SW 1271 (cell line): Measurements from ENCODE around the gene PIAS1.
A peak's percentile ranks its signal among the peaks of the same experiment; 100 is the strongest.
"Not testable (repeated sequence)": the region's sequence is repeated elsewhere in the genome, so short reads cannot be mapped to it uniquely, and the experiment has no call there.

Source experiments
- DNase-seq, 2 experiments: peaks; one replicate each; lab custom pipeline; 2025; lab: John Stamatoyannopoulos, UW

Gene PIAS1

GRCh38 chr15:68114840-68115239, 60.7 kb downstream of the PIAS1 start:
- DNase-seq = no peak

- DNase-seq = no peak
These were observed 70.6 kb downstream of the PIAS1 start for GRCh38 chr15:68124700-68125099.

GRCh38 chr15:68126396-68126795, 72.3 kb downstream of the PIAS1 start:
- DNase-seq = no peak

- DNase-seq = no peak
These were observed 75.0 kb downstream of the PIAS1 start for GRCh38 chr15:68129072-68129471.

DNA sequence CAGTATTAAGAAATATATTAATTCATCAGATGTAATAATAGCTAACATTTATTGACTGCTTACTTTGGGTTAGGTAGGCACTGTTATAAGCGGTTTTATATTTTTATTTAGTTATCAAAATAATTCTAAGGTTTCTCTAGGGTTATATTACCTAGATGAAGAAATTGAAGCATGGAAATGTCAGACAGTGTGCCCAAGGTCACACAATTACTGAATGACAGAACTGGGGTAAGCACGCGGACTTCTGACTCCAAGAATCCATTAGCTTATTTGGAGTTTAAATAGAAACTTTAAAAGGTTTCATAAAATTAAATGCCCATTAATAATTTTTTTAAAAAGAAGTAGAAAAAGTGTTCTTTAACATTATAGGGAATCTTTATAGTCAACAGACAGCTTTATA, 76.7 kb downstream of the PIAS1 start:
- DNase-seq = no peak

GRCh38 chr15:68137096-68137495, 83.0 kb downstream of the PIAS1 start:
- no peak for DNase-seq

- DNase-seq = no peak
These were observed 89.0 kb downstream of the PIAS1 start for GRCh38 chr15:68143129-68143528.

GRCh38 chr15:68143785-68144184, 89.7 kb downstream of the PIAS1 start:
- no peak for DNase-seq

DNA sequence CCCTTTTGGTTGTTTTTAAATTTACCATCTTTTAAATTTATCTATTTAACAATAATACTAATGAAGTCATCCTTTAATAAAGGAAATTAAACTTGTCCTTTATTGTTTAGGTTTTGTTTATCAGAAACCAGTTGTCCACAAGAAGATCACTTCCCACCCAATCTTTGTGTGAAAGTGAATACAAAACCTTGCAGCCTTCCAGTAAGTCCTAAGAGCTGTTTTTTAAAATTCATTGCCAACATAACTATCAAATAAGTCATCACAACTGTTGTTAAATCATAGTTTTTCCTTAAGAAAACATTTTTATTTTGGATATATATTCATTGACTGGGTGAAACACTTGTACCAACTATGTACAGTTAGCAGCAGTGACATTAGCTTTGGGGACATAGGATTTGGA, 91.6 kb downstream of the PIAS1 start:
- DNase-seq = no peak

DNA sequence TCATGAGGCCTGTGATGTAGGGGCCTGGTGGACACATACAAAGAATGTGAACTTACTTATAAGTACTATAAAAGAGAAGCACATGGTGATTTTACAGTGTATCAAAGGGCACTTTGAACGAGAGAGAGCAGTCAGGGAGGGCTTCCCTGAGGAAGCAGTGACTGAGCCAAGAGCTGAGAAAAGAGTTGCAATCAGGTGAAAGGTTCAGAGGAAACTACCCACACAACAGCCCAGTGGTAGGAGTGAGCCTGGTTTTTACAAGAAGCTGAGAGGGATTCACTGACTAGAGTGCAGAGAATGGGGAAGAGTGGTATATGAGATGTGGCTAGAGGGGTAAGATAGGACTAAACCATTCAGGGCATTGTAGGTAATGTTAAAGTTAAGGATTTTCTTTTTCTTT, 93.9 kb downstream of the PIAS1 start:
- no peak for DNase-seq

DNA sequence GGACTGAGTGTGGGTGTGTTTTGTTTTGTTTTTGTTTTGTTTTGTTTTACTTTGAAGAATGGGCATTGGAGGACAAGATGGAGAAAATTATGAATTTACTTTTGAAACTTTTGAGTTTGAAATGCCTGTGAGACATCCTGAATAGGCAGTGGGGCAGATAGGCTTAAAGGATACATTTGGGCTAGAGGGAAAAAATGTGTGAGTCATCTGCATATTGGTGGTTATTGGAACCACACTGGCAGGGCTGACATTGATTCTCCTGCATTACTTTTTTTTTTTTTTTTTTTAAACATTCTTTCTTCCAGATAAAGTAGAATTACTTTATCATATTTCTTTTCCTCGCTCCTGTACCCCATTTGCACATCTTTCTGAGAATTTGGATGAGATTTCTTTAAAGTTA, 94.9 kb downstream of the PIAS1 start:
- no peak for DNase-seq

DNA sequence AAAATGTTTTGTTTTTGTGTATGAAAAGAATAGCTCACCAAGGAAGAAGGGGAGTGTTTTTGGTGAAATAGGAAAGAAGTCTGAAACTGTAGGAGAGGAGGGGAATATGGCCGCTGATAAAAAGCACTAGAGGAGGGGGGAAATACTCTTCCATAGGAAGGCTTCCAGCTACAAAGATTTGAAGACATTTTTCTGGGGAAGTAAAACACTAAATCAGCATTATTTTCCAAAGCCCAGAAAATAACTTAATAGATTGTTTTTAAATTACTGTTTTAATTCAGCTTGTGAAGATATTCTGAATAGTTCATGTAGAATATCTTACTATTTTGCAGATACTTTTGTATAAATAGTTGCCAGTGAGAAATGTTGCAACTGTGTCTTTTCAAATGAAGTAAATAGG, 96.1 kb downstream of the PIAS1 start:
- no peak for DNase-seq

DNA sequence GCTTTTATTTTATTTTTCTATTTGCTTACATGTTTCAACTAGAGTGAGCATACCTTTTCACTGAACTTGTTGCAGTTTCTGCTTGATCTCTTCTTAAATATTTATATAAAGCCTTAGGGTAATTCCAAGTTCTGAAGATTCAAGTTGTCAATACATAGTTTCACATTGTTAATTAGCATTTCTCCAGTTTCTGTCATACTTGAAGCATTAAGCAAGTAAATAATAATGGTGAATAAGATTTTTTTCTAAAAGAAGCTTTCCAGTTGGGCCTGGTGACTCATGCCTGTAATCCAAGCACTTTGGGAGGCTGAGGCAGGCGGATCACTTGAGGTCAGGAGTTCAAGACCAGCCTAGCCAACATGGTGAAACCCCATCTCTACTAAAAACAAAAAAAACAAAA, 97.2 kb downstream of the PIAS1 start:
- DNase-seq = no peak

GRCh38 chr15:68152342-68152741, 98.2 kb downstream of the PIAS1 start:
- DNase-seq = no peak

DNA sequence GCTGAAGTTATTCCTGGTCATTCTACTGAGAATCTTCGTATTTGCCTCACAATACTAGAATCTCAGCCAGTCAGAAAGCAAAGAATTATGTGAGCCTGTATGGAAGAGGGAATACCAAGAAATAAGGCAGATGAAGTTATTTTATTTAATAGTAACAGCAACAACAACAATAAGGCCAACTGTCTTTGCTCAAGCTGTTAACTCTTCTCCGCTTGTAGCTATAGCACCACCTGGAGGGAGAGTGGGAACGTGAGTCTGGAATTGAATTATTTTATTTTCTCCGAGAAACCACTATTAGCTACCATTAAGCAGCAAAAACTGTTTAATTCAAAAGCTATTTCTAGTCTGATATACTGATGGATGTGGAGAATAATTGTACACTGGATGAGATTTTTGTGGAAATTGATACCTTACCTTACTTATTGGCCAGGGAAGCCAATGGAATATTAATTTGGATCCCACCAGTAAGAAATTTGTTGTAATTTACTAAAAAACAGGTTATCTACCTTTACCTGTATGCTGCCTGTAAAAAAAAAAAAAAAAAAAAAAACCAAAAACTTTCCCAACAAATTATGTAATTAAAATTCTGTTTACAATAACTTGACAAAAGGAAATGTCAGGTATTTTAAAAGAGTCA, 100.9 kb downstream of the PIAS1 start:
- peak in 1 of 2 experiments; percentile 46 for DNase-seq

DNA sequence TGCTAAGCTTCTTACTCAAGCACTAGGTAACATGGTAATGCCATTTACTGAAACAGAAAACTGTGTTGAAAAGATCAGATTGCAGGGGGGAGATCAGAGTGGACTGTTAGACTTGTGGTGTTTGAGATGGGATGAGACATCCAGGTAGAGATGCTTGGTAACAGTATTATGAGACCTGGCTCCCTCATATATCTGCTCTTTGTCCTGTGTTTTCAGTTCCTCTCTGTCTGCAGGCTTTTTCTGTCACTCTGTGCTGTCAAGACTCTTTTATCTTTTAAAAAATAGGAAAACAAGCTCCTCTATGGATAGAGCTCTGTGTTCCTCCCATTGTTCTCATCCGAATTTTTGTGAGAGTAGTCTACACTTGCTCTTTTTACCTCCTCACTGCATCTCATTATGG, 103.0 kb downstream of the PIAS1 start:
- DNase-seq = no peak

DNA sequence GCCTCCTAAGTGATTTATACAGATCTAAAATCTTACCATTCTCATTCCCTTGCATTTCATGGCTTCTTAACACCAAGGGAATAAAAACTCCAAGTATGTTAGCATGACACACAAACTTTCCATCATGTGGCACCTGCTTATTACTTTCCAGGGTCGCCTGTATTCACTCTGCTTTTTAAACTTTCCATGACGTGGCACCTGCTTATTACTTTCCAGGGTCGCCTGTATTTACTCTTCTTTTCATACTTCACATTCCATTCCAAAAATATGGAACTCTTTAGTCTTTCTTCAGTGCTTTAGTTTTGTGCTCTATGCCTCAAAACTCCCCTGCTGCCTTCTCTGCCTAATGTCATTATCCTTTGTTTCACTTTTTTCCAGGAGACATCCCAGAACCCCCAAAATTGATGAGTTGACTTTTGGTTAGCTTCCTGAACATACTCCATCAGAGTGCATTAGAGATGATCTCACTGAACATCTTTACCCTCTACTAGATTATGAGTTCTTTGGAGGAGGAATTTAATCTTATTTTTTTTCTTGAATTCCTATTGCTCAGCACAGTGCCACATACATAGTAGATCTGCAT, 104.0 kb downstream of the PIAS1 start:
- DNase-seq = no peak

DNA sequence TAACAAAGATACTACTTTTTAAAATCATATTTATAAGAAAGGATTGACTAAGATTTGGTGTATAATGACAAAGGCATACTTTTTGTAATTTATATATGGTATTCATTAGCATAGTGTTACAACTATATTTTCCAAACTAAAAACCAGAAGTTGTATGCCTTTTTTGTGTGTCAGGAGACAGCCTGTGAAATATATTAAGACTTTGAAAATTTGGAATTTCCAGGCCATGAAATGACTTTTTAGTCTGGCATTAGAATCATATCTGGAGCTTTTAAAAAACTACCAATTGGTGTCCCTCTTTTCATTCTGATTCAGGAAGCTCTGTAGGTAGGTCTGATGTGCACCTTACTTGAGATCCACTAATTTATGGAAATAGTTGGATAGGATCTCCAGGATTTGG, 109.1 kb downstream of the PIAS1 start:
- DNase-seq = no peak

- no peak for DNase-seq
These were observed 112.7 kb downstream of the PIAS1 start for GRCh38 chr15:68166847-68167246.

GRCh38 chr15:68172037-68172436, 117.9 kb downstream of the PIAS1 start:
- not testable (repeated sequence) for DNase-seq

DNA sequence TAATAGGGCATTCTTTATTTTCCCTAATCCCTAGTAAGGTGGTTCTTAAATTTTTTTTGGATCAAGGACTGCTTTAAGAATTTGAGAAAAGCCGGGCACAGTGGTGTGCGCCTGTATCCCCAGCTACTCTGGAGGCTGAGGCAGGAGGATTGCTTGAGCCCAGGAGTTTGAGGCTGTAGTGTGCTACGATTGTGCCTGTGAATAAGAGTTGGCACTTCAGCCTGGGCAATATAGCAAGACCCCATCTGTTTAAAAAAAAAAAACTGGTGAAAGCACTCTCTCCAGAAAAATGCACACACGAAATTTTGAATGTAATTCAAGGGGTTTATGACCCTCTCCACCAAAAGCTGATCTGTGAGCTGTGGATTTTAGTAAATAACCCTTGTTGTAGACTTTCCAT, 119.0 kb downstream of the PIAS1 start:
- no peak for DNase-seq

GRCh38 chr15:68175526-68175925, 121.4 kb downstream of the PIAS1 start:
- no peak for DNase-seq

- no peak for DNase-seq
These were observed 122.5 kb downstream of the PIAS1 start for GRCh38 chr15:68176601-68177000.

GRCh38 chr15:68177742-68178141, 123.6 kb downstream of the PIAS1 start:
- DNase-seq = no peak
